Glomerular endothelial cell (primary cell): ENCODE results near the gene MSMP. TPM values are rescaled to one million over a fixed set of nuclear protein-coding genes. Genes with fewer than 3 reads are reported as not detected.

ENCODE experiments used
- DNase-seq: peaks from one replicate; pipeline ENCODE4 v3.0.0-alpha.2; 2011; ENCODE audit warnings: low read depth, low spot score; ENCODE audit errors: extremely low read depth
- total RNA-seq: library from RNA; depleted of rRNA; stranded (reverse); fragments of >200 nt; gene quantifications from 2 replicates; pipeline ENCODE4 v1.2.3, GENCODE V29; 2015

The MSMP gene
- total RNA-seq, 1 donor from 2014 or later = 7.9 TPM

DNA sequence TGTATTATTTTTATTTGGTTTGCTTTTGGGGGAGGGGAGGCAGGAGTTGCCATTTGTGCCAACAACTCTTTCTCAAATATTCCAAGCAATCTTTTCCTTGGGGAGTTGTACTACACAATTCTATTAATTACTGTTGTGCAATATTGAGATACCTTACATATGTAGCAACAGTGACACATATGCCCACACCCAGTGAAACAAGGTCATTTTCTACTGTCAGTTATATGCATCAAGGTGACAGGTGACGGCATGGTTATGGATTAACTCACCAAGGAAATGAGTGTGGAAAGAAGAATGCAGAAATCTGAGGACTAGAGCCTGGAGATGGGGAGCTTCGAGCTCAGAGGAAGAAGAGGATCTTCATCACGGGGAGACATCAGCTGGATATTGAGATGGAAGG is 17.9 kb upstream of the MSMP start:
- DNase-seq = no peak

DNA sequence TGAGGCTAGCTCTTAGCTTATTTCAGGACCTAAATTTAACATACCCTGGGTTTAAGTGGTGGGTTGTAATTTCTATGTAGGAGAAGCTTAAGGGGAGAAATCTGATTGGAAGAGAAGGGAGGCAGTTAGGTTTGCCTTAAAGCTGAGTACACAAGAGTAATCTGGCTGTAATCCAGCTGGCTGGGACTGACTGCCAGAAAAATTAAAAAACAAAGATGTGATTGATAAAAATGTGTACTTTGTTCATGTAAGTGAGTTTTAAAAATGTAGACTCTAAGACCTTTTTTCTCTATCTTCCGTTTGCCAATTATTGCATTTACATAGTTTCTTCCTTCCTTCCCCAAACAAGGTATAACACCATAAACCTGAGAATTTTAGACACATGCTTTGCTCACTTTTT is 17.5 kb upstream of the MSMP start:
- DNase-seq = no peak

- no peak for DNase-seq
Observed at GRCh38 chr9:35771075-35771433, 17.0 kb upstream of the MSMP start.

- DNase-seq = no peak
Observed at GRCh38 chr9:35769763-35770162, 15.7 kb upstream of the MSMP start.

- DNase-seq = no peak
Observed at GRCh38 chr9:35767458-35767857, 13.4 kb upstream of the MSMP start.

GRCh38 chr9:35766997-35767396 is 12.9 kb upstream of the MSMP start:
- no peak for DNase-seq

DNA sequence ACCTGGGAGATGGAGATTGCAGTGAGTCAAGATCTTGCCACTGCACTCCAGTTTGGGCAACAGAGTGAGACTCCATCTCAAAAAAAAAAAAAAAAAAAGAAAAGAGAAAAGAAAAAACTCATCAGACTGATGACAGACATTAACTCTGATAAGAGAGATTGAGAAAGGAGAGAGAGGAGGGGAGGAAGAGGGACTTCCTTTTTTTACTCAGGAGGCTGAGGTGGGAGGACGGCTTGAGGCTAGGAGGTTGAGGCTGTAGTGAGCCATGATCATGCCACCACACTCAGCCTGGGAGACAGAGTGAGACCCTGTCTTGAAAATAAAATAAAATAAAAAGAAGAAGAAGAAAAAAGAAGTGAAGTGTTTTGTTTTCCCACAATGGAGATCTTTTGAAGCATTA is 9.7 kb upstream of the MSMP start:
- no peak for DNase-seq

DNA sequence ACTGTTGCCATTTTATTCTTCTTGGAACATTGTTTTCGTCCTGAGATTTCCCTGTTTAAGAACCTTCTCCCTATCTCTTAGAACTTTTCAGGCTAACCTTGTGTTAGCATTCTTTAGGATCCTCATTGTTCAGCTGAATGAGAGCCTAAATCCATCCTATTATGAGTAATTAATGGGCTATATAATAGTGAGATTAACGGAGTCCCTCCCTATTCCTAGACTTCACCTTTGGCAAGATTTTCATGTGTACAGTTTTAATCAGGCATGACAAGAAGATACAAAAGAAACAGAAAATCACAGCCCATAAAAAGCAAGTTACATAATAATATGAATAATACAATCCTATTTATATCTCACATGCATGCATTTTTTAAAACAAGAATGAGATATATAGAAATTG is 9.1 kb upstream of the MSMP start:
- DNase-seq = no peak

DNA sequence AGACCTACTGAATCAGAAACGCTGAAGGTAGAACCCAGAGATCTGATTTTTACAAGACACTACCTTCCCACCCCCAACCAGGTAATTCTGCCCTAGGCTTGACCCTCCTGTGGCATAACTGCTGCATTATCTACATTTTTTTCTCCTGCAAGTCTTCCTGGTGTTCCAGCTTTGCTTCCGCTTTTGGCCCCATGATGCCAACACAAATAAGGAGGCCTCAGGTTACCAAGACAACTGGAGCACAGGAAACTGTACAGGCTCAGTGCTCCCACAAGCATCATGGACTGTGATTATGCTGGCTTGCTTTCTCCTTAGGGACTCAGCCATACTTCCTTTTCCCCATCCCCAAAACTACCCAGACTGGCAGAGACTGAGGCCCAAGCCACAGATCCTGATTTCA is 6.6 kb upstream of the MSMP start:
- DNase-seq = peak; percentile 90

DNA sequence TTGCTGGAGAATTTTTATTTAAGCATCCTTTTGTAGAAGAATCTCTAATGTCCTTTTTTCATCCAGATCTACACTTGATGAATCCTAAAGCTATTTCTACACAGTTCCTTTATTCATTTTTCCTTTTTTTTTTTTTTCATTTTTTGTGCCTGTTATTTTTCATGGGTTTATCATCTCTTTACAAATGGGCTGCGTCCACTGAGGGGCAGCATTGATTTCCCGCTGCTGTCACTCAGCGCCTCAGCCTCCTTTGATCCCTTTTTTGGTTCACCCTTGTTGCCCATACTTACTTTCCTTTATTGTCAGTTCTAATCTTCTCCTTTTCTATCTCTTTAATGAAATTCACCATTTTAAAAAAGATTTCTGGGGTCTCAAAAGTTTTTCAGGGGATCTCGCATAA is 5.7 kb upstream of the MSMP start:
- no peak for DNase-seq

DNA sequence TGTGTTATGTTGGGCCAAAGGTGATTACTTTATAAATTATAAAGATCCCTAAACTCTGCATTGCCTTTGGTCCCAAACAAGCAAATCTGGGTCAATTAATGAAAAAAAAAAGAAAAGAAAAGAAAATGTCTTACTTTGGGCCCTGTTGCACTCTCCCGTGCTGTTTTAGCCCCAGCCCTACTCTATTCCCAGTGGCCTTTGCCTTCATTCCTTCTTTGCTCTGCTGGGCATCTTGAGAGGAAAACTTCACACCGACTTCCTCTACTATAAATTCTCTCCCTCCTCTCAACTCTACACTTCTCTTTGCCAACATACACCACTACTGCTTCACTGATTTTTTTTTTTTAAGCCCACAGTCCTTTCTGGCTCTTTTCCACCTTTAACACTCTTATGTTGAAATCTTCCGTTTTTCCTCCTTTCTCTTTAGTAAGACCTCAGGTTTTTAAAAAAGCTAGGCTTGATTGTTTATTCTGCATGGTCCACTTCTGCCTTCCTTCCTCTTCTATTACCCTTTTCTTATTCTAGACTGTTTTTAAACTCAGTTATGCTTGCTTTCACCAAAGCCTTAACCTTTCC is 4.5 kb upstream of the MSMP start:
- DNase-seq = no peak

DNA sequence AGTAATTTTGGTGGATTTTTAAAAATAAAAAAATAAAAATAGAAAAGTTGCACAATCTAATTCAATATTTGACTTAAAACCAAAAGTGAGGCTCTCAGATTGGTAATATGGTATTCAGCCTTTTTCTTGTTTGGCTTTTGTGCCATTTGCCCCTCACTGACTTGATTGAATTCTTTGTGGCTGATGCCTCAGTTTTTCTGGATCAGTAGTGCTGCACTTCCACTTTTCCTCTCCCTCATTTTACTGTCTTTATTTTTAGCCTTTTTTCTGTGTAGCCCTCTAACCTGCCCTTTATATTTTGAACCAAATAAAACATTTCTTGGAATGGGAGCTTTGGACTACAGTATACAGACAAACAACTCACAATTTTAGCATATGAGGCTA is 3.8 kb upstream of the MSMP start:
- no peak for DNase-seq

- DNase-seq = no peak
Observed at GRCh38 chr9:35757226-35757891, 3.3 kb upstream of the MSMP start.

DNA sequence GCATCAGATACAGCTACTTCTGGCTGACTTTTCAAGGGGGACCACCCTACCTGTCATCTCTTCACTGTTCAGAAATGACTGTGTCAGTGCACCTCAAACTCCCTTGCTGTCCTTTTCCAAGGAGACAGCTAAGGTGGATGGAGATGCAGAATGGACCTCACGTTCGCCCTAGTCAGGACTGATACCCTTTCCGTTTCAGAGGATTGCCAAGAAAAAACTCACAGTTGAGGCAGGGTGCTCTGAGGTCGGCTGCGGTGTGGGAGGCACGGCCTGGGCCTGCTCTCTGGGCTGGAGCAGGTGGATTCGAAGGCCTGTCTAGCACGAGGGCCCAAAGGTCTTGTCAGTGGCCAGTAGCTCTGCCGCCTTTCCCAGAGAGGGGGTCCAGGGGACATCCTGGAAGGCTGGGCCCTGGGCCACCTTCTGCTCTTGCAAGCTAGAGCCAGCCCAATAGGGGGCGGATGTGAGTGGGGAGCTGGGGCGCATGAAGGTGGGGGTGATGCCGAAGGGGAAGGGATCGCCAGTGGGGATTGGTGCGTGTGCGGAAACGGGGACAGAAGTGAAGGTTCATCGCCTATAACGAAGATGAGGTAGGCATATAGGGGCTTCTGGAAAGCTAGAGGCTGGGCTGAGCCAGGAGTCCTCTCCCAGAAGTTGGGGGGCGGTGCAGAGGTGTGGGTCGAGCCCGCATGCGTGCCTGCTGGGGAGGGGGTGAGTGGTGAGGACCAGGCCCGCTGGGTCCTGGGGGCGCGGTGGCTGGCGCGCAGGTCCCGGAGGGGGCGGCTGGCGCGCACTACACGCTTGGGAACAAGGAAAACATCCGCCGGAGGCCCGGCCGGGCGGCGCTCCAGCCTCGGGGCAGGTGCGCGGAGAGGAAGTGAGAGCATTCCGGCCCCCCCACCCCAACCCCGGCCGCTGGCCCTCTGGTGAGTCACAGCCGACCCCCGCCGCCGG is 2.5 kb upstream of the MSMP start:
- DNase-seq = no peak

DNA sequence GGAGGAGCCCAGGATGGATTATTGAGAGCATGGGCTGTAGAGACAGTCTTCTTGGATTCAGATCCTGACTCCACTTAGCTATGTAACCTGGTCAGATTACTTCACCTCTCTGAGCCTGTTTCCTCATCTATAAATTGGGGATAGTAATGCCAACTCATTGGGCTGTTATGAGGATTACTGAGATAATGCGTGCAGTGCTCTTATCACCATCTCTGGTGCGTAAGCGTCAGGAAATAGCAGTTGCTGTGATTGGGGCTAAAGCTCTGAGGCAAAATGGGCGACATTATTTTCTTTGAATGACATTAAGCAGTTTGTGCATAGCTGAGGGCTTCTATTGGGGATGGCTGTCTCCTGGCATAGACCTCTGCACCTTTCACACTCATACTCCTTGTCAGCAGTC is 995 bp upstream of the MSMP start:
- DNase-seq = no peak

DNA sequence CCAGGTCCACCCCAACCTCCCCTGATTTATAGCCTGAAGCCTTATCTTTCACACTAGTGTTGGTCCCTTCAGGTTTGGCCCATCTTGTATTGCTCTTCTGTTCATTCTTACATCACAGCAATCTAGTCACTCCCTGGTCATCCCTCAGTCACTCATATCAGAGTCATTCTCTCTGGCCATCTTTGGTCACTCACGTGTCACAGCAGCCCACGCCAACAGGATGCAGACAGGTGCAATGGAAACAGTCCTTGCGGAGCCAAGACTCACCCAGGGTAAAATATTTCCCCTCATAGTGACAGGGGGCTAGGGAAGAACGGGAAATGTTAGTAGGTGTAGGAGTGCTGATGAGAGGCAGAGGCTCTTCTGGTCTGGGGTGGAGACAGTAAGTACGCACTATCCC is 610 bp downstream of the MSMP start:
- no peak for DNase-seq

DNA sequence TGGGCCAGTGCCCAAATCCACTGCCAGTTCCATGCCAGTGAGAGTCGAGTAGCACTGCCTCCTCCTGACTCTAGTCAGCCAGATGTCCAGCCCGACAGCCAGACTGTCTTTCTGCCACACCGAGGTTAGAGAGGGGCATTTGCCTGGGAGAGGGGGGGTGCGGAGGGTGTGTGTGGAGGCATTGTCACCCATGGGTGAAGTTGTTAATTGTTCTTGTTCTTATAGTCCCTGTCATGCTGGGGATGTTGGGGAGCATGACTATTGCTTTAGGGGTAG is 3.9 kb downstream of the MSMP start:
- DNase-seq = no peak

- no peak for DNase-seq
Observed at GRCh38 chr9:35749515-35750255, 4.4 kb downstream of the MSMP start.

DNA sequence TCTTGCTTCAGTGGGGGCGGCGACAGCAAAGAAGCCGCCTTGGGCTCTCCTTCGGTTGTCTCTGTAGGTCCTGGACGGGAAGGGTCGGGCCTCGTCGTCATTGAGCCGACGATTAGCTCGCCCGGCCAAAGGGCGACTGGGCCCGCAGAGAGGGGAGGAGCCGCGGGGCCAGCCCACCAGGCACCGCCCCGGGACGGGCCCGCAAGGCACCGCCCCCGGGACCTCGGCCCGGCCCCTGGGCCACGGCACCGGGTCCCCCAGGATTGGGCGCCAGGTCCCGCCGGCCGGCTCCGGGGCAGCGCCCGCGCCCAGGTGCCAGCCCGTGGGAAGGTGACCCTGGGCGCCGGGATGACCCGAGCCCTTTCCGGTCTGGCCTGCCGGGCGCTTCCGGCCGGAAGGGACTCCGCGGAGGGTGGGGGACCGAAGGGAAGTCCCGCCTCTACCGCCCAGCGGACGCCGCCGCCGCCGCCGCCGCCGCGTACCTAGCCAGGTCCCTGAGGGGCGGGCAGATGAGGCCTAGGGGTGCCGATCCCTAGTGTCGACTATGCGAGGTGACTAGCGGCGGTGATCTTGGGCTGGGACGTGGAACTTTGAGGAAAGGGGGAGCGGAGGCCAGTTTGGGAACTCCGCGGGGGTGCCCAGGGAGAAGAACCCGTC is 5.1 kb downstream of the MSMP start, which contains the start of the genes GBA2 and RGP1:
GBA2 (minus strand) TSS at position 371 of the 657 bp plus-strand sequence. CDS start 524 bp downstream, outside the sequence.
RGP1 (plus strand) TSS at position 430 of the 657 bp plus-strand sequence. CDS start 469 bp downstream, outside the sequence.
- no peak for DNase-seq

DNA sequence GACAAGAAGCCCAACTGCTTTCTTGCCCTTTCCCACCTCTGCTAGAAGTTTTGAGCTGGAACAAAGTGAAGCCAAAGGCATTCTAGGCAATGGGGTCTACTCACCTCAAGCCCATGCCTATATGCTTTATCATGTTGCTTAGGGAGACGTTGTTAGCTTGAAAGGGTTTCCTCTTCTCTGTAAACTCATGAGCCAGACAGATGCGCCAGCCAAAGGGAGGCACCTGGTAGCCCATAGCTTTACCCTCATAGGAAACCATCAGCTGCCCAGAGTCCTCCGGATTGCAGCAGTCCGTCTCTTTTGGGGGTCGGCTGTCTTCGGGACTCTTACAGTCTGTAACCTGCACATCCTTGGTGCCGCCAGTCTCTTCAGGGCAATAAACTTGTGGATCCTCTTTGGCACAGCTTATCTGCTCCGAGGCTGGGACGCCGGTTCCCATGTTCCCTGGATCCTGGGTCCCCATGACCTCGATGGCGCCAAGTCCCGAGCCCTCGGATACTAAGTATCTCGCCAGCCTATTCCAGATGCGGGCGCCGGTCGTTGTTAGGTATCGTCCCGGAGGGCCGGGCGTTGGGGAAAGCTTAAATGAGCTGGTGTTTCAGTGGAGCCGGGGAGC is 5.7 kb downstream of the MSMP start:
- no peak for DNase-seq
